CD1c-positive myeloid dendritic cell (primary cell): ENCODE measurements around the gene INTS7.
"Not testable (repeated sequence)": the region's sequence is repeated elsewhere in the genome, so short reads cannot be mapped to it uniquely, and the experiment has no call there.

ENCODE experiments used
- DNase-seq: peaks from one replicate; pipeline ENCODE4 v3.0.0-alpha.2; 2016; ENCODE audit errors: extremely low spot score

The INTS7 gene

DNA sequence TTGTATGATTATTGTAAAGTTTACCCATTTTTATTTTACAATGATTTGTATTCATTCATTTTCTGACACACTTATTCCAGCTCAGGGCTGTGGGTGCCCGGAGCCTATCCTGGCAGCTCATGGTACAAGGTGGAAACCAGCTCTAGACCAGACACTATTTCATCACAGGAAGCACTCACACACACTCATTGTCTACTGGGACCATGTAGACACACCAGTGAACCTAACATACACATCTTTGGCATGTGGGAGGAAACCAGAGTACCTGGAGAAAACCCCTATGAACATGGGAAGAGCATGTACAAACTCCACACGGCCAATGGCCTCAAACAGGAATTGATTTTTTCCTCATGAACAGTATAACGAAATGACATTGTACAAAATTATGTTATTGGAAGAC is 2.5 kb upstream of the INTS7 start:
- no peak for DNase-seq

DNA sequence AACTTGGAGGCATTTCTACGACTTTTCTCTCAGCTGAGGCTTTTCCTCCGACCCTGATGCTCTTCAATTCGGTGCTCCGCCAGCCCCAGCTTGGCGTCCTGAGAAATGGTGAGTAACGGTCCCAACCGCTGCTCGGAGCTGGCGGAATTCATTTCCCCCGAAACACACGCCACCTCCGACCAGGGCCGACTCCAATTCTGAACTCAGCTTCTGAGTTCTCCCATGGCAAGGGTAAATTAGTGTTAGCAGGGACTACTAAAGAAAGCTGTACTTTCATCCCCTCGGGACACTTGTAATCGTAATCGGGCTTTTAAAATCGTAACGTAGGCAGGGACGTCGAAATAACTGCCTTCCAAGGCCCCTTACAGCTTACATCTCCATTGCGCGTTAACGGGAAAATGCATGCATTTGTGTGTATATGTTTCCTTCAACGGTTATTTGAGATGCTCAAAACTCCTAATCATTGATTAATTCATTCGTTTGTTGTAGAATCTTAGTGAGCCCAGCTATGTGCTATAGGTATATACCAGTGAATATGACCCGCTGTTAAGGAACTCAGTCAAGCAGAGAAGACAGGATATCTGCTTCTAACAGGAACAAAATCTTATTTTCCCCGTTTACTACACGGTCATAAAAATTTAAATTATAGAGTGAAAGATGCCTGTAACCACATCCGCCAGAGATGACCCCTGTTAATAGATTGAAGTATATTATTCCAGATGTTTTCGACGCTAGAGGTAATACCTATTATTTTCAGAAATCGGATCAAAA is 663 bp upstream of the INTS7 start:
- no peak for DNase-seq

DNA sequence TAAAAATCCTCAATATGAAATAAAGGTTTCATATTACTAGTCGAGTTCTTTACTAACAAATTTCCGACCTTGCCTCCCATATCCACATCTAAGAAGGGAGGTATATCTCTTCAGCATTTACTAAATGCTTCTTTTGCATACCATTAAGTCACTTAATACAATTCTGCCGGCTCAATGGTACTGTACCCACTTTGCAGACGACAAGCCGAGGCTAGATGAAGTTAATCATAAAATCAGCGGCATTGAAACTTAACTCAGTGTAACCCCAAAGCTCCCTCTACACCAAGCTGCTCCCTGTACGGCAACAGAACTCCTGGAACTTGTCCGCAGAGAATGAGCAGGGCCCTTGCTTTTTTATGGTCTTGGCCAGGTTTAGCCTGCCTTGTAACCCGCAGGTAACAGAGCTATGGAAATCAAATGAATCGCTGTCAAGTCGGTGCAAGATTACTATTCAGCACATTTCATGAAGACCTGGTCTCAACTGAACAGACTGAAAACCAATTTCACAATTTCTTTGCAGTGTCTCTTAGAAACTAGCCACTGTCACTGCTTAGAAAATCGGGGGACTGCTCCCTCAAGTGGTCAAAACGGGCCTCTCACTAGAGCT is 738 bp downstream of the INTS7 start:
- DNase-seq = no peak

DNA sequence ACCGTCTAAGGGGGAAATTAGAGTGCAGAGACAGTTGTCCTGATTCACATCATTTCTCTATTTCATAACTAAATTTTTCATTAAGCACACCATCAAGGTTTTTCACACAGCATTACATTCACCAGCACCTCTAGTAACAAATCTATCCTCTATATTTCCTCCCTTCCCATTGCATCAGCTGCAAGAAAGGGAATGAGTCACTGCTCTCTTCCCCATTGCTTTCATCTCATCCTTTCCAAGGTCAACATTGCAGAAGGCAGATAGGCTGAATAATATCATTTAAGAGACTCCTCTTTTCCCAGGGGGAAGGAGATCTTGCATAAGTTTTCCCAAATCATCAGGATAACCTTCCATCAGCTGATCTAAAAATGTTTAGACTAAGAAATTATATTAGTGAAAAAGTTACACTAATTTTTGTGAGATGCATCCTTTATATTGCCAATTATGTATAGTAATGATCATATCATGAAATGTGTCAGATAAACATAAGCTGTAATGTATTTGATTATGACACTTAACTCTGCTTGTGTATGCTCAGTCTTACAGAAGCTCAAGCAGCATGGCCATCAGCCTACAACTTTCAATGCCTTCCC is 4.3 kb downstream of the INTS7 start:
- DNase-seq = no peak

DNA sequence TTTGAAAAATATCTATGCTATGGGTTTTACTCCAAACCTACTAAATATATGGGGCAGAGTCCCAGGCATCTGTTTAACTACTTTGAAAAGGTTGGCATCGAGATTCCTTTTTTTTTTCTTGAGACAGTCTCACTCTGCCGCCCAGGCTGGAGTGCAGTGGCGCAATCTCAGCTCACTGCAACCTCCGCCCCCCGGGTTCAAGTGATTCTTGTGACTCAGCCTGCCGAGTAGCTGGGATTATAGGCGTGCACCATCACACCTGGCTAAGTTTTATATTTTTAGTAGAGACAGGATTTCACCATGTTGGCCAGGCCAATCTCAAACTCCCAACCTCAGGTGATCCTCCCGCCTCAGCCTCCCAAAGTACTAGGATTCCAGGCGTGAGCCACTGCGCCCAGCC is 7.6 kb downstream of the INTS7 start:
- DNase-seq = not testable (repeated sequence)

DNA sequence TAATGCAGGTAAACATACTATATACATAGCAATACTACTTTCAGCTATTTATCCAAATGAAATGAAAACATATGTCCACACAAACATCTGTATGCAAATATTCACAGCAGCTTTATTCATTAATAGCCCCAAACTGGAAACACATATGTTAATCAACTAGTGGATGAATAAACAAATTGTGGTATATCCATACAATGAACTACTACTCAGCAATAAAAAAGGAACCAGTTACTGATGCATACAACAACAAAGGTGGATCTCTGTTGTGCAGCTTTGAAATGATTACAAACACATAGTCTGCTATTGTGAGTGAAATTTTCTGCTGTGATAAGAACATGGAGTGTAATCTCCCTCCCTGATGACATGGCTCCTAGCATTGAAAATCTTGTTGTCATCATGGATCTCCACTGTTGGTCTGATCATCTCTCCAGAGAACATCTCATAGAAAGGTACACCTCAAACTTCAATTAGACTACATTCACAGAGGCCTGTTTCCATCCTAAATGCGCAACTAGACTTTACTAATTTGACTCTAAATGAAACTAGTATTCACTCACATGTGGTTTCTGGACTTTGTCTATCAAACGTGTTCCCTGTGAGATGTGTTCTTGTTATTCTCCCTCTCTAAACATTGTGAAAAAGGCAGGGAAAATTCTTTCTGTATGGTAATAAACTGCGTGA is 10.7 kb downstream of the INTS7 start:
- DNase-seq = no peak

DNA sequence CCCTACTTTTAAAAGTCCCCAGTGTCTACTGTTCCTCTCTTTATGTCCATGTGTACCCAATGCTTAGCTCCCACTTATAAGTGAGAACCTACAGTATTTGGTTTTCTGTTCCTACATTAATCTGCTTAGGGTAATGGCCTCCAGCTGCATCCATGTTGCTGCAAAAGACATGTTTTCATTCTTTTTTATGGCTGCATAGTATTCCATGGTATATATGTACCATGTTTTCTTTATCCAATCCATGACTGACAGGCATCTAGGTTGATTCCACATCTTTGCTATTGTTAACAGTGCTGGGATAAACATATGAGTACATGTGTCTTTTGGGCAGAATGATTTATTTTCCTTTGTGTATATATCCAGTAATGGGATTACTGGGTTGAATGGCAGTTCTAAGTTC is 12.4 kb downstream of the INTS7 start:
- DNase-seq = not testable (repeated sequence)

DNA sequence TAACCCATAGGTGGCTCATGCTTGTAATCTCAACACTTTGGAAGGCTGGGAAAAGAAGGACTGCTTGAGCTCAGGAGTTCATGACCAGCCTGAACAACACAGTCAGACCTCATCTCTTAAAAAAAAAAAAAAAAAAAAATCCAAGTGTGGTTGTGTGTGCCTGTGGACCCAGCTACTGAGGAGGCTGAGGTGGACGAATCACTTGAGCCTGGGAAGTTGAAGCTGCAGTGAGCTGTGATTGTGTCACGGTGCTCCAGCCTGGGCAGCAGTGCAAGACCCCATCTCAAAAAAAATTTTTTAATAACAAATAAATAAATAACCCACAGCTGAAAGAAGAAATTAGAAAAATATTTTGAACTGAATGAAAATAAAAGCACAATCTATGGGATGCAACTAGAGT is 13.8 kb downstream of the INTS7 start:
- no peak for DNase-seq

DNA sequence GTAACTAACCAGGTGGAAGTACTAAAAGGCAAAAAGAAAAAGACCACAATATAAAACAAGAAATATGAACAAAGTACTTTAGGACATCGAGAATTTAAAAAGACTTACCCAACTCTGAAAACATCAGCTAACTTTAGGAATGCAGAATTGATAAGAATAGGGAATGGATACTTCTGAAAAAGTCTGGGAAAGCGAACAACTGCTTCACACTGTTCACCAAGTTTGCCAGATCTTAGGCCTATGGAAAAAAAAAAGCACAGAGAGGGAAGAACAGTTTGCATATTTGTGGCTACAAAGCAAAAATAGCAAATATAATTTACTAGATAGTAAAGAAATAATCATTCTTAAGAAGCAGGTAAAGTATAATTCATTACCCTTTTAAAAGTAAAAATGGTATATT is 14.4 kb downstream of the INTS7 start:
- DNase-seq = no peak

DNA sequence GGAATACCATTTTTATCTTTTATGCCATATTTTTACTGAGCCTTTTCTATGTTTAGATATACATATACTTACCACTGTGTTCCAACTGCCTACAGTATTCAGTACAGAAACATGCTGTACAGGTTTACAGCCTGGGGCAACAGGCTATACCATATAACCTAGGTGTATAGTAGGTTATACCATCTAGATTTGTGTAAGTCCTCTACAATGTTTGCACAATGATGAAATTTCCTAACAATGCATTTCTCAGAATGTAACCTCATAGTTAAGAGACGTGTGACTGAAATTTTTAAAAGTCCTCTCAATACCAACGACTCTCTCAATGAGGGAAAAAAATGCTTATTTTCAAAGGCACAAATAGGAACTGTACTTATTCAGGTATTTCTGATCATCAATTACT is 21.7 kb downstream of the INTS7 start:
- DNase-seq = no peak

DNA sequence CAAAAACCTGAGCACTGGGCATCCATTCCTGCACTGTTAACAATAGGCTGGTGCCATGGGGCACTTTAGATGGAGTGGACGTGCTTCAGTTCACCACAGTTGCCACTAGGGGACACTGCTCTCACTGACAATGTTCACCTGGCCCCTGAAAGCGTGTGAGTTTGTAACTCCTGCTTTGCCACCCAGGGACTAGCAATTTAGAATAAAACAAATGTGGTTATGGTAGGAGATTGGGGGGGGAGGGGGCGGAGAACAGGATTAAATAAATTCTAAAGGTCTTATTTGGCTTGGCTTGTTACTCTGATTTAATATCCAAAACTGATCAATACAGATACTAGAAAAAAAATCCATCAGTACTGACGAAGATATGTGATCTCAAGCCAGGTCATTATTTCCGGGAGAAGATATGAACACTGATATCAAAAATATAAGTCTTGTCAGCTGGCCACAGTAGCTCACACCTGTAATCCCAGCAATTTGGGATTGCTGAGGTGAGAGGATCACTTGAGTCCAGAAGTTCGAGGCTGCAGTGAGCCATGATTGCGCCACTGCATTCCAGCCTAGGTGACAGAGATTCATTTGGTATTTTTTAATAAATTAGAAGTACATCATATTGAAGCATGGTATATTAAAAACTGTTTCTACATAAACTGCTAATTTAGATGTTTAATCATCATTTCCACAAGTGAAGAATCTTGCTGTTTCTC is 23.2 kb downstream of the INTS7 start:
- peak; percentile 72 for DNase-seq

DNA sequence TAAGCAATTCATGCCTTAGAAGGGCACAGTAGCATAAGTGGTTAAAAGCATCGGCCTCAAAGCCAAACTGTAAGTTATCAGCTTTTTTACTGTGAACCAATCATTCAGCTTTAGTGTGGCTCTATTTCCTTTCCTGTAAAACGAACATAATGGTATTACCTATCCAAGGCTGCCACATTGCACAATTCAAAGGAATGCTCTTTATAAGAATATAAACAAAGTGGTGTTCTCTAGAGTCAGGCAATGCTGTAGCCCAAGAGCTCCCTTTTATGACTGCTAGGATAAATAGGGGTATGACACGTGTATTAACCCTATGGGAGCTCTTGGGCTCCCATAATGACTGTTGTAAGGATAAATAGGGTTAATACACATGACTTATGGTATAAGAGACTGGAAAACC is 25.4 kb downstream of the INTS7 start:
- DNase-seq = no peak

DNA sequence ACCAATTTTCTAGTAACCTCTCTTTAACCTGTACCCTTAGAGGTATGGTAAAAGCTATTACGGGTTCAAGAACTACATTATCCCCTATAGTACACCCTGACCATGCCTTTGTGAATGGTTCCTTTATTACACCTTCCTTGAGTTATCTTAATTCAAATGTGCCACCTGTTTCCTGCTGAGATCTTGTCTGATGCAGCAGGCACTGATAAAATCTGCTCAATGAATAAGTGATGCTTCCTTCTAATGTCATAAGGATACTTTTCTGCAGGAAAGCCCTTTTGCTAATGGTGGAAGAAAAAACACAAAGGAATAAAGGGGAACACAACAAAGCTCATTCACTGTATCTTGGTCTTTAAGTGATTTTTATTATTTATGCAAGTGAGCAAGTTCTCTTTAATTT is 25.8 kb downstream of the INTS7 start:
- DNase-seq = no peak

DNA sequence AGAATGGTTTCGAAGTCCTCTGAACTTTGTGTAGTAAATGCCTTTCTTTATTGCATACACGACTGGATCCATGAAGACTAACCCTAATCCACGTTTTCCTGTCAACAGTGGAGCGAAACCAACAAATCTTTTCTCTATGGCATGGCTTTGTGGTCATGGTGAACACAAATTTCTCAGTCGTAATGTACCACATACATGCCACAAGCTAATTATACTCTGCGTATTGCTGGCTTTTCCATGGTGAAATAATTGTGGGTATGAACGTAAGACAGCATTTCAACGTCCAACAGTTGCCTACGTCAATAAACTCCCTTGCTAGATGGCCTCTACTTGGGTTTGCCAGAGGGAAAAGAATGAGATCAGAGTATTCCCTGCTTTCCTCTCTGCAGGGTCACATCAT is 27.5 kb downstream of the INTS7 start:
- no peak for DNase-seq

DNA sequence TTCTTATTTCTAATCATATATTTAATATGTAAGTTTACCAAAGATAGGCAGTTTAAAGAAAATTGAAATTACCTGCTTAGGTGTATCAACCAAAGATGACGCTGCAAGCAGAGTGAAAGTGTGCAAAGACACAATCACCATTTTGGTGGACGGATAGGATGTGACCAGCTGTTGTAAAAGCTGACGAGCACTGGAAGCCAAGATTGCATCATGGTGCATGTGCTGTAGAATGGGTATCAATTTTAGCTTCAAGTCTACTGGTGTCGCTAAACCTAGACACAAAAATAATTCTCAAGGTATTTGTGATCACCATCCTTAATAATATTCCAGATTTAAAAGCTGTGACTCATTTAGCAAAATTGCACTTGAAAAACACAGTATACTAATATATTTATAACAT is 28.2 kb downstream of the INTS7 start:
- DNase-seq = no peak

DNA sequence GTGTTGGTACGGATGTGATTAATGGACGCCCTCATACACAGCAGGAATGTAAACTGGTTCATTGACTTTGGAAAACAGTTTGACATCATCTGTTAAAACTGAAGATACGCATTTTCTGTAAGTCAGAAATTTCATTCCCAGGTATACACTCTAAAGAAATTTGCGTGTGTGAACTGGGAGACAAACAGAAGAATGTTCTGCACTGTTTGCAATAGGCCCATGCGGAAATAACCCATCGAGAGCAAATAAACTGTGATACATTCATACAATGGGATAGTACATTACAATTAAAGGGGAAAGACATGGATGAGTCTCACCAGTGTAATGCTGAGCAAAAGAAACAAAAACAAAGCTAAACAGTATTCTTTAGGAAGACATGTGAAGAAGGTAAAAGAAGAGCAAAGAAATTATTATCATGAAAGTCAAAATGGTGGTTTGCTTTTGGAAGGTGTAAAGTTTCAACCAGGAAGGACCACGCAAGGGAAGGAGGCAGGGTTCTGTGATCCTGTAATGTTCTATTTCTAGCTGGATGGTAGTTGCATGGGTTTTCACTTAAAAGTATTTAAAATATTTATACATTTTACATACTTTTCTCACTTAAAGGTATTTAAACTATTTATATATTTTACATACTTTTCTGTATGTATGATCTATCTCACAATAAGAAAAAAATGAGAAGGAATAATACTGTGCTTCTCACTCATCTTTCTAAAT is 30.3 kb downstream of the INTS7 start:
- no peak for DNase-seq

DNA sequence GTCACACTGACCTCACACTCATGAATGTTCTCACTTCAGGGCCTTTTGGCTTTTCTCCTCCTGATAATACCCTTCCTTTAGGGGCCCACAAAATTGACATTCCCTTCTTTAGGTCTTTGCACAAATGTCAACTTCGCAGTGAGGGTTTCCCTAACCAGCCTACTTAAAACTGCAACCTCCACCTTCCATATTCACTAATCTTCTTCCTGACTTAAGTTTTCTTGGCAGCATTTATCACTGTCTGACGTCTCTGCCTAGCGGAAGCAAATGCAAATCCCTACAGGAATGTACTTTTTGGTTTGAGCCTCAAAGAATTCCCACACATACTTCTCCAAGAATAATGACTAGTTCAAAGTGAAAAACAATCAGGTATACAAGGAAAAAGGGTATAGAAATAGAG is 32.8 kb downstream of the INTS7 start:
- DNase-seq = no peak

DNA sequence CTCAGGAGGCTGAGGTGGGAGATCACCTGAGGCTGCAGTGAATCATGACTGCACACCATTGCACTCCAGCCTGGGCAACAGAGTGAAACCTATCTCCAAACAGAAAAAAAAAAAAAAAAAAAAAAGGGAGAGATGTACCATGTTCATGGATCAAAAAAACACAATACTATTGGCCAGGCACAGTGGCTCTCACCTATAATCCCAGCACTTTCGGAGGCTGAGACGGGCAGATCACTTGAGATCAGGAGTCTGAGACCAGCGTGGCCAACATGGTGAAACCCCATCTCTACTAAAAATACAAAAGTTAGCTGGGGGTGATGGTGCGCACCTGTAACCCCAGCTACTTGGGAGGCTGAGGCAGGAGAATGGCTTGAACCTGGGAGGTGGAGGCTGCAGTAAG is 37.9 kb downstream of the INTS7 start:
- DNase-seq = not testable (repeated sequence)

DNA sequence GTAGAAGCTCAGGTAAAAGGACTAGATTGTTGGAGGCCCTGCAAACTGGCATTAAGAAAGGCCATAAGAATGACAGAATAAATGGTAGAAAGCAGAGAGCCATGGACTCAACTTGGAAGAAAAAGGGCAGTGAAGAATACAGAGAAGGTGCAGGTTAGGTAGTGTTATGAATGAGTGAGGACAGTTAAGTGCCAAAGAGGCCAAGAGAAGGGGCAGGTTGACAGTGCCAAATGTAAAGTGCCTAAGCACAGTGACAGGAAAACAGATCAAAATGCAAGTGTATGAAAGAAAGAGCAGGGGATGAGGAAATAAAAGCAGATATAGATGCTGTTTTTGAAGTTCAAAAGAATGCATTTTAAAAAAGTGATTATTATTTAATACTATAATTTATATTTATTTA is 43.7 kb downstream of the INTS7 start:
- no peak for DNase-seq

DNA sequence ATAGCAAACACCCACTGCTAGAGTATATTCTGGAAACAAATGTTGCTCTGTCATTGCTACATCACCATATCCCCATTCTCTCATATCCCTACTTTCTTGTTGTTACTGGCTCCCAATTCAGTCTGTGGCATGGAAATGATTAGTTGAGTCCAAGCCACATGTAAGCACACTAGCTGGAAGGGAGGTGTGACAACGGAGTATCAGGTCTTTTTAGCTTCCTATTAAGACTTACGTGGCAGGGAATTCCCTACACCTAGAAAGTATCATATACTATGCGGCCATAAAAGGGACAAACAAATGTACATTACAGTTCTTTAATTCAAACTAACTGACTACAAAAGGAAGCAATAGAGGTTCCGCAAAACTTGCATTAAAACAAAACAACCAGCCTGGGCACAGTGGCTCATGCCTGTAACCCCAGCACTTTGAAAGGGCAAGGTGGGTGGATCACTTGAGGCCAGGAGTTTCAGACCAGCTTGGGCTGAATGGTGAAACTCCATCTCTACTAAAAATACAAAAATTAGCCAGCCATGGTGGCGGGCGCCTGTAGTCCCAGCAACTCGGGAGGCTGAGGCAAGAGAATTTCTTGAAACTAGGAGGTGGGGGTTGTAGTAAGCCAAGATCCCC is 48.6 kb downstream of the INTS7 start:
- DNase-seq = no peak
